NCI-H345 treated with DMSO at 0.1 percent for 48 hours (cell line): Measurements from ENCODE around the gene SPINK7.

Source experiments
- DNase-seq: peaks from one replicate; lab custom pipeline; 2025; ENCODE audit not compliant: unreplicated experiment; lab: John Stamatoyannopoulos, UW

SPINK7 gene

DNA sequence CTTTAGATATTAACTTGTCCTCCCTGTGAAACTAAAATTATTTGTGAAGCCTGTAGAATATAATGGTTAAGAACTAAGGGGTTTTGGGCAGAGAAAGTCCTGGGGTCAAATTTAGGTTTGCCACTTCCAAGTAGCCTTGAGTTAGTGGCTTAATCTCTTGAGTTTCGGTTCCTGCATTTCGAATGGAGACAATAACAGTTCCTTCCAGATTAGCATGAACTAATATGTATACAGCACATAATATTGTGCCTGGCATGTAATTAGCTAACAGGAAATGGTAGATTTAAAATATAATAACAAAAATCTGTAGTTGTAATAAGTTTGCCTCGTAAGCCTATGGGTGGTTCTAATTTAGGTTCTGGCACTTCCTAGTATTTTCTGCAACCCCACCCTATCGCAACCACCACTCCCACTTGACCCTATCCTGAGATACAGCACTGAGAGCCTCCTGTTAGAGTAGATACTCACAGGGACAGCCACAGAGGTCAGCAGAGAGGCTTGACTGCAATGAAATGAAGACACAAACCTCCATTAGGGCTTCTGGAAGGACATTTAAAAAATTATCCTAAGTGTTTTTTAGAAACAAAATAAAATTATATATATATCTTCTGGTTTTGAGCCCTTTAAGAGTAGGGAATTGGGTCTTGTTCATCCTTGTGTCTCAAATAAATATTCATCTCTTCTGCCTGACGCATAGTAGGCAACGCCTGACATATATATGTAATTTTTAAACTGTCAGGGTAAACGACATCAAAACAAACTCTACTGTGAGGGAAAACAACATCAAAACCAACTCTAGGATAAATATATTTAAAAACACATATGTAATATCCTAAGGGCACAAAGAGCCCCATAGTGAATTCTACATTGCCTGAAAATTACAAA is 31.6 kb downstream of the SPINK7 start:
- DNase-seq, result no peak

DNA sequence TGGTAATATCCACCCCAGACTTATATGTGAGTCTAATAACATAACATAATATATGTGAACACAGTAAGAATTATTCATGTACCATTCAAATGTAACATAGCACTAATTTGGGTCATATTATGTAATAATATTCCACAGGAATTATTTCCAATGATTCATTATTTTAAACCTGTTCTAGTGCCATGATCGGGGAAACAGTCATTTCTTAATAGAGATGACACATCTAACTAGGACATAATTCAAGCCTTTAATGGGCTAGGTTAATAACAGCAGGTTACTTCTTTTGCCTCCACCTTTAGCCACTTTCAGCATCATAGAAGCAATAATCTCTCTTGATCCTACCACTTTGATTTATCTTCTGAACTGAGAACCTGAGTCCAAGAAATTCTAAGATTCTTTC is 35.5 kb downstream of the SPINK7 start:
- DNase-seq, result no peak

- DNase-seq, result no peak
Measured at GRCh38 chr5:148352696-148353095, 40.5 kb downstream of the SPINK7 start.

- no peak for DNase-seq
Measured at GRCh38 chr5:148353634-148354033, 41.4 kb downstream of the SPINK7 start.

- no peak for DNase-seq
Measured at GRCh38 chr5:148364343-148364742, 52.1 kb downstream of the SPINK7 start.
